Rectal smooth muscle tissue (tissue), 1 donor: ENCODE measurements around the gene PCBD2.
"Not testable (repeated sequence)": the region's sequence is repeated elsewhere in the genome, so short reads cannot be mapped to it uniquely, and the experiment has no call there.

Source experiments
- H3K27ac ChIP-seq: one replicate; pipeline ENCODE4 v1.7.0; 2013; ENCODE audit warnings: low read depth, low read length, inconsistent platforms
- H3K27me3 ChIP-seq: one replicate; pipeline ENCODE4 v1.7.0; 2013; ENCODE audit warnings: low read length; ENCODE audit not compliant: control insufficient read depth, insufficient read depth
- H3K36me3 ChIP-seq: one replicate; pipeline ENCODE4 v1.7.0; 2013; ENCODE audit warnings: low read length; ENCODE audit not compliant: control insufficient read depth, insufficient read depth
- H3K4me1 ChIP-seq: one replicate; pipeline ENCODE4 v1.7.0; 2013; ENCODE audit warnings: low read length; ENCODE audit not compliant: control insufficient read depth, insufficient read depth
- H3K4me3 ChIP-seq: one replicate; pipeline ENCODE4 v1.7.0; 2013; ENCODE audit warnings: low read length
- H3K9ac ChIP-seq: one replicate; pipeline ENCODE4 v1.7.0; 2013; ENCODE audit warnings: low read length

Gene PCBD2

GRCh38 chr5:134904610-134905245 is at the start of gene PCBD2:
TSS of gene PCBD2 (plus strand) at chr5:134905131. CDS start at chr5:134905140, 9 bp downstream.
- Histone ChIP-seq H3K4me1 (no peaks in the 10 kb centered on the region), H3K27me3 (no peaks in the 10 kb centered on the region), H3K36me3 (no peaks in the 10 kb centered on the region), H3K9ac (peak within 1 kb of the TSS; percentile 94), H3K4me3 (peak within 1 kb of the TSS; percentile 72), H3K27ac (peak within 1 kb of the TSS; percentile 98)

GRCh38 chr5:134856465-134856864 is 48.5 kb upstream of the PCBD2 start:
- not testable (repeated sequence) for H3K27me3 ChIP-seq

GRCh38 chr5:134857401-134857800 is 47.5 kb upstream of the PCBD2 start:
- H3K27me3 ChIP-seq: no peaks in the 10 kb centered on the region
- H3K4me3 ChIP-seq: no peak overlapping the region
- peaks cover 10% of the 10 kb centered on the region for H3K36me3 ChIP-seq
- no peaks in the 10 kb centered on the region for H3K4me1 ChIP-seq
- no peak overlapping the region for H3K9ac ChIP-seq
- no peak overlapping the region for H3K27ac ChIP-seq

More at GRCh38 chr5:134856465-134856864, 48.5 kb upstream of the PCBD2 start:
- H3K9ac ChIP-seq, H3K27ac ChIP-seq, H3K4me3 ChIP-seq, H3K4me1 ChIP-seq, H3K36me3 ChIP-seq: not testable (repeated sequence)

GRCh38 chr5:134864707-134865106 is 40.2 kb upstream of the PCBD2 start:
- Histone ChIP-seq H3K4me1 (no peaks in the 10 kb centered on the region), H3K27me3 (no peaks in the 10 kb centered on the region), H3K4me3 (no peak overlapping the region), H3K27ac (no peak overlapping the region), H3K9ac (no peak overlapping the region), H3K36me3 (no peaks in the 10 kb centered on the region)

GRCh38 chr5:134873494-134873893 is 31.4 kb upstream of the PCBD2 start:
- Histone ChIP-seq H3K27me3 (no peaks in the 10 kb centered on the region), H3K4me1 (peaks cover 10% of the 10 kb centered on the region), H3K27ac (peak overlapping the region; percentile 96), H3K9ac (peak overlapping the region; percentile 78), H3K4me3 (peak overlapping the region; percentile 95), H3K36me3 (no peaks in the 10 kb centered on the region)

GRCh38 chr5:134873987-134874830 is 30.7 kb upstream of the PCBD2 start, which contains the start of gene TXNDC15:
TSS of gene TXNDC15 (plus strand) at chr5:134874371. CDS start at chr5:134874428, 57 bp downstream.
- H3K27ac ChIP-seq: peak within 1 kb of the TSS; percentile 96
- H3K4me1 ChIP-seq: peaks cover 10% of the 10 kb centered on the region
- H3K9ac ChIP-seq: peak within 1 kb of the TSS; percentile 78
- H3K4me3 ChIP-seq: peak within 1 kb of the TSS; percentile 95
- no peaks in the 10 kb centered on the region for H3K27me3 ChIP-seq
- no peaks in the 10 kb centered on the region for H3K36me3 ChIP-seq

GRCh38 chr5:134874831-134875655 is 29.9 kb upstream of the PCBD2 start:
- peak overlapping the region; percentile 96 for H3K27ac ChIP-seq
- no peaks in the 10 kb centered on the region for H3K36me3 ChIP-seq
- H3K4me1 ChIP-seq: peaks cover 10% of the 10 kb centered on the region
- H3K4me3 ChIP-seq: peak overlapping the region; percentile 95
- H3K9ac ChIP-seq: peak overlapping the region; percentile 78
- no peaks in the 10 kb centered on the region for H3K27me3 ChIP-seq

GRCh38 chr5:134877159-134877558 is 27.8 kb upstream of the PCBD2 start:
- H3K4me1 ChIP-seq: peaks cover 10% of the 10 kb centered on the region
- H3K27me3 ChIP-seq: no peaks in the 10 kb centered on the region
- H3K36me3 ChIP-seq: no peaks in the 10 kb centered on the region
- no peak overlapping the region for H3K9ac ChIP-seq
- H3K4me3 ChIP-seq: no peak overlapping the region
- no peak overlapping the region for H3K27ac ChIP-seq

- H3K4me3 ChIP-seq: no peak overlapping the region
- H3K27ac ChIP-seq: no peak overlapping the region
- H3K36me3 ChIP-seq: no peaks in the 10 kb centered on the region
- peaks cover 10% of the 10 kb centered on the region for H3K4me1 ChIP-seq
- H3K27me3 ChIP-seq: no peaks in the 10 kb centered on the region
- no peak overlapping the region for H3K9ac ChIP-seq
Observed at GRCh38 chr5:134878403-134878802, 26.5 kb upstream of the PCBD2 start.

GRCh38 chr5:134879456-134879855 is 25.5 kb upstream of the PCBD2 start:
- no peak overlapping the region for H3K9ac ChIP-seq
- H3K36me3 ChIP-seq: no peaks in the 10 kb centered on the region
- H3K27me3 ChIP-seq: no peaks in the 10 kb centered on the region
- peaks cover 7% of the 10 kb centered on the region for H3K4me1 ChIP-seq
- no peak overlapping the region for H3K27ac ChIP-seq
- no peak overlapping the region for H3K4me3 ChIP-seq

- not testable (repeated sequence) for H3K4me3 ChIP-seq, H3K9ac ChIP-seq, H3K27ac ChIP-seq
Observed at GRCh38 chr5:134880937-134881336, 24.0 kb upstream of the PCBD2 start.

GRCh38 chr5:134881711-134882110 is 23.2 kb upstream of the PCBD2 start:
- not testable (repeated sequence) for H3K27me3 ChIP-seq, H3K4me3 ChIP-seq, H3K27ac ChIP-seq, H3K36me3 ChIP-seq, H3K9ac ChIP-seq, H3K4me1 ChIP-seq

More at GRCh38 chr5:134880937-134881336, 24.0 kb upstream of the PCBD2 start:
- H3K4me1 ChIP-seq, H3K27me3 ChIP-seq, H3K36me3 ChIP-seq: not testable (repeated sequence)
